ENCODE data around the gene MYCN. TPM values are rescaled to one million over a fixed set of nuclear protein-coding genes. Genes with fewer than 3 reads are reported as not detected.

Gene MYCN
- total RNA-seq, 4 donors from 2014 or later = 0.48 to 7.0 (median 0.82) TPM; not detected in 1

GRCh38 chr2:15938803-15939555, 1.4 kb upstream of the MYCN start:
- Histone ChIP-seq H3K27ac (no peak overlapping the region), H3K27me3 (peaks cover 42% of the 10 kb centered on the region), H3K9me3 (no peaks in the 10 kb centered on the region), H3K36me3 (no peaks in the 10 kb centered on the region), H3K4me1 (peaks cover 12 to 45% (median 34%) of the 10 kb centered on the region in 4 donors), H3K4me3 (no peak overlapping the region)
- DNase-seq = no peak
- WGBS, 2 donors (ENCODE audit: low coverage in 1 of 2) = 64 to 67% methylated on average over 8 of the region's 8 CpGs
- TF ChIP-seq POLR2A (IDR thresholded peaks at IDR 0.05) (no peak), POLR2AphosphoS5 (IDR thresholded peaks at IDR 0.05) (no peak), CTCF (IDR thresholded peaks at IDR 0.05) (no peak), EP300 (IDR thresholded peaks at IDR 0.05; ENCODE audit: low read depth) (no peak)
- in situ Hi-C loops (cut with MboI; ENCODE audit: low pct_ligation_motif_present in 1 of 4, low pct_unique_long_range_greater_than_20kb in 1 of 4, low sequenced_read_pairs in 3 of 4) (loop anchor here (10.0 to 25.0 kb wide), 7 partner anchors 302 to 823 kb away; no protein-coding TSS in a partner anchor), intact Hi-C loops (cut with DNase I; ENCODE audit: low total_unique reads) (no loop called here)

- Histone ChIP-seq H3K4me3 (peak overlapping the region in 3 of 4 donors; percentile 34 to 66 (median 48)), H3K9me3 (no peaks in the 10 kb centered on the region), H3K27ac (no peak overlapping the region), H3K27me3 (peaks cover 42% of the 10 kb centered on the region), H3K36me3 (no peaks in the 10 kb centered on the region), H3K4me1 (peaks cover 12 to 50% (median 35%) of the 10 kb centered on the region in 4 donors)
- 4 to 9% methylated on average over 7 to 21 of the region's 21 CpGs for WGBS, 2 donors (ENCODE audit: low coverage in 1 of 2)
- TF ChIP-seq POLR2AphosphoS5 (IDR thresholded peaks at IDR 0.05) (no peak), EP300 (IDR thresholded peaks at IDR 0.05; ENCODE audit: low read depth) (no peak), POLR2A (IDR thresholded peaks at IDR 0.05) (no peak), CTCF (IDR thresholded peaks at IDR 0.05) (no peak)
- in situ Hi-C loops (cut with MboI; ENCODE audit: low pct_ligation_motif_present in 1 of 4, low pct_unique_long_range_greater_than_20kb in 1 of 4, low sequenced_read_pairs in 3 of 4) = loop anchor here (10.0 to 25.0 kb wide), 7 partner anchors 302 to 823 kb away; no protein-coding TSS in a partner anchor
- intact Hi-C loops (cut with DNase I; ENCODE audit: low total_unique reads) = no loop called here
- DNase-seq = peak; percentile 66
Observed at GRCh38 chr2:15939556-15939853, 845 bp upstream of the MYCN start.

- 0 to 1% methylated on average over 1 to 50 of the region's 52 CpGs for WGBS, 2 donors (ENCODE audit: low coverage in 1 of 2)
- Histone ChIP-seq H3K27ac (peak overlapping the region in 1 of 4 donors; percentile 55), H3K36me3 (no peaks in the 10 kb centered on the region), H3K27me3 (peaks cover 42% of the 10 kb centered on the region), H3K4me3 (peak overlapping the region; percentile 3 to 66 (median 41)), H3K9me3 (no peaks in the 10 kb centered on the region), H3K4me1 (peaks cover 12 to 52% (median 35%) of the 10 kb centered on the region in 4 donors)
- no peak for TF ChIP-seq POLR2AphosphoS5 (IDR thresholded peaks at IDR 0.05)
- TF ChIP-seq EP300 (IDR thresholded peaks at IDR 0.05; ENCODE audit: low read depth) = no peak
- TF ChIP-seq CTCF (IDR thresholded peaks at IDR 0.05) = no peak
- TF ChIP-seq POLR2A (IDR thresholded peaks at IDR 0.05) = no peak
- in situ Hi-C loops (cut with MboI; ENCODE audit: low pct_ligation_motif_present in 1 of 4, low pct_unique_long_range_greater_than_20kb in 1 of 4, low sequenced_read_pairs in 3 of 4) (loop anchor here in 3 of 4 donors (25.0 kb wide), 5 partner anchors 304 to 821 kb away; no protein-coding TSS in a partner anchor), intact Hi-C loops (cut with DNase I; ENCODE audit: low total_unique reads) (loop anchor here (10.0 kb wide), 1 partner anchor 364 kb away; no protein-coding TSS in a partner anchor)
- DNase-seq = no peak
Observed at GRCh38 chr2:15940661-15941480, 521 bp downstream of the MYCN start.

- peaks cover 12 to 52% (median 35%) of the 10 kb centered on the region in 4 donors for H3K4me1 ChIP-seq
- no peak for DNase-seq
- intact Hi-C loops (cut with DNase I; ENCODE audit: low total_unique reads) = loop anchor here (10.0 kb wide), 1 partner anchor 363 kb away; no protein-coding TSS in a partner anchor
- WGBS, 2 donors (ENCODE audit: low coverage in 1 of 2) = 0% methylated on average over 14 of the region's 14 CpGs; no CpG with 5 or more reads in 1 of the 2 donors
- peak overlapping the region in 1 of 4 donors; percentile 55 for H3K27ac ChIP-seq
- no peaks in the 10 kb centered on the region for H3K9me3 ChIP-seq
- peak overlapping the region in 3 of 4 donors; percentile 34 to 66 (median 48) for H3K4me3 ChIP-seq
- peaks cover 42% of the 10 kb centered on the region for H3K27me3 ChIP-seq
- no peaks in the 10 kb centered on the region for H3K36me3 ChIP-seq
- in situ Hi-C loops (cut with MboI; ENCODE audit: low pct_ligation_motif_present in 1 of 4, low pct_unique_long_range_greater_than_20kb in 1 of 4, low sequenced_read_pairs in 3 of 4) = loop anchor here in 3 of 4 donors (25.0 kb wide), 5 partner anchors 304 to 821 kb away; no protein-coding TSS in a partner anchor
- TF ChIP-seq EP300 (IDR thresholded peaks at IDR 0.05; ENCODE audit: low read depth) (no peak), CTCF (IDR thresholded peaks at IDR 0.05) (no peak), POLR2AphosphoS5 (IDR thresholded peaks at IDR 0.05) (no peak), POLR2A (IDR thresholded peaks at IDR 0.05) (no peak)
Observed at GRCh38 chr2:15941481-15941850, 1.1 kb downstream of the MYCN start.

Measured in transverse colon (tissue), 4 donors.